ENCODE measurements around the gene TMEM231. TPM values are rescaled to one million over a fixed set of nuclear protein-coding genes. Genes with fewer than 3 reads are reported as not detected.

TMEM231 gene
- total and polyA plus RNA-seq, 9 of the 15 experiments (the other 6 are each of a cell fraction or from before 2014, with no cell fraction given) = 1.6 to 27.6 (median 9.1) TPM

DNA sequence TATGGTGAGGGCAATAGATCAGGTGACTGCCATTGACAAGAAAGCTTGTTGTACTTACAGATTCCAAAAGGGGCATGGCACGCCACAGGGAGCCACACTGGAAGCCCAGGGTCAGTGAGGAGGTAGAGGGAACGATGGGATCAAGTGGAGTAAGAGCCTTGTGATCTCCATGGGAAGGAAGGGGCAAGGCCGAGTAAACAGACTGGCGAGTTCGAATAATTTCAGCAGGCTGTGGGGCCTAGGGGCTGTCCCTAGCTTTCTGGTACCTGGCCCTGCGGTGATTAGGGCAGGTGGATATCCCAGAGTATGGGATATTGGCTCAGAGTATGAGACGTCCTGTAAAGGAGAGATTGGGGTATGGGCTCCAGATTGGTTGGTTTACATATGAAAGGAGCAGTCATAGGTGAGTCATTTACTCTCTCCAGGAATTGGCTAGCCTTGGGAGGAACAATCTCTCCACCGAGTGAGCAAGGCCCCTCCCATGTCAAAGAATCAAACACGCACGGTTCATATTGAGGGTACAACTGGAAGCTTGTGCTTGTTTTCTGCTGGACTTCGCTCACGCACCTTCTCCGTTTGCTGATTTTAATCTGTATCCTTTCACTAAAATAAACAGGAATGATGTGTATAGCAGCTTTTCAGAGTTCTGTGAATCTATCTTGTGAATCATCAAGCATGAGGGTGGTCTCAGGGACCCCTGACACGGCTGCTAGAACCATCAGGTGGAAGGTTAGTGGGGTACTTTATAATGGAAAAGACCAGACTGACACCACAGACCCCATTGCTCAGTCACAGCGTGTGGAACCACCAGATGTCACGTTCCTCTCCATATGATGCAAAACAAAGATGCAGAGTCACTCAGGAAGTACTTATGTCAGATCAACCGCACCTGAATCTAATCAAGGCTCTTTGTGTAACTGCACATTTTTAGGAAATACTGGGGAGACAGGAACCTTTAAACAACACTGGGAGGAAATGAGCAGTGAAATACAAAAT, 38.1 kb upstream of the TMEM231 start (continued):
- no peak for TF ChIP-seq POLR3A (IDR thresholded peaks at IDR 0.05; ENCODE audit: borderline replicate concordance, extremely low read depth, insufficient read depth, insufficient read length)
- no peak for TF ChIP-seq ATF1 (CRISPR knock-in tag; IDR thresholded peaks at IDR 0.05)
- peak; percentile 54; the same call in 1 of the 2 replicates for TF ChIP-seq ATF1 (tag; IDR thresholded peaks at IDR 0.05)
- TF ChIP-seq, protein P1, sequence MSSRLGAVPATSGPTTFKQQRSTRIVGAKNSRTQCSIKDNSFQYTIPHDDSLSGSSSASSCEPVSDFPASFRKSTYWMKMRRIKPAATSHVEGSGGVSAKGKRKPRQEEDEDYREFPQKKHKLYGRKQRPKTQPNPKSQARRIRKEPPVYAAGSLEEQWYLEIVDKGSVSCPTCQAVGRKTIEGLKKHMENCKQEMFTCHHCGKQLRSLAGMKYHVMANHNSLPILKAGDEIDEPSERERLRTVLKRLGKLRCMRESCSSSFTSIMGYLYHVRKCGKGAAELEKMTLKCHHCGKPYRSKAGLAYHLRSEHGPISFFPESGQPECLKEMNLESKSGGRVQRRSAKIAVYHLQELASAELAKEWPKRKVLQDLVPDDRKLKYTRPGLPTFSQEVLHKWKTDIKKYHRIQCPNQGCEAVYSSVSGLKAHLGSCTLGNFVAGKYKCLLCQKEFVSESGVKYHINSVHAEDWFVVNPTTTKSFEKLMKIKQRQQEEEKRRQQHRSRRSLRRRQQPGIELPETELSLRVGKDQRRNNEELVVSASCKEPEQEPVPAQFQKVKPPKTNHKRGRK (tag; IDR thresholded peaks at IDR 0.05) = no peak
- TF ChIP-seq ZFP1 (CRISPR knock-in tag; IDR thresholded peaks at IDR 0.05) = no peak
- TF ChIP-seq RFX7 (CRISPR knock-in tag; IDR thresholded peaks at IDR 0.05) = no peak
- TF ChIP-seq ZNF174 (CRISPR knock-in tag; IDR thresholded peaks at IDR 0.05) = no peak
- no peak; the same call in 1 of the 2 replicates for TF ChIP-seq NFRKB (IDR thresholded peaks at IDR 0.05; ENCODE audit: low read depth)
- TF ChIP-seq, protein P2, sequence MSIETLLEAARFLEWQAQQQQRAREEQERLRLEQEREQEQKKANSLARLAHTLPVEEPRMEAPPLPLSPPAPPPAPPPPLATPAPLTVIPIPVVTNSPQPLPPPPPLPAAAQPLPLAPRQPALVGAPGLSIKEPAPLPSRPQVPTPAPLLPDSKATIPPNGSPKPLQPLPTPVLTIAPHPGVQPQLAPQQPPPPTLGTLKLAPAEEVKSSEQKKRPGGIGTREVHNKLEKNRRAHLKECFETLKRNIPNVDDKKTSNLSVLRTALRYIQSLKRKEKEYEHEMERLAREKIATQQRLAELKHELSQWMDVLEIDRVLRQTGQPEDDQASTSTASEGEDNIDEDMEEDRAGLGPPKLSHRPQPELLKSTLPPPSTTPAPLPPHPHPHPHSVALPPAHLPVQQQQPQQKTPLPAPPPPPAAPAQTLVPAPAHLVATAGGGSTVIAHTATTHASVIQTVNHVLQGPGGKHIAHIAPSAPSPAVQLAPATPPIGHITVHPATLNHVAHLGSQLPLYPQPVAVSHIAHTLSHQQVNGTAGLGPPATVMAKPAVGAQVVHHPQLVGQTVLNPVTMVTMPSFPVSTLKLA (conservative IDR thresholded peaks at IDR 0.05) = peak; percentile 45 to 72
- peak; percentile 90 for TF ChIP-seq BHLHE40 (IDR thresholded peaks at IDR 0.05; ENCODE audit: low read length)
- TF ChIP-seq MAZ (CRISPR knock-in tag; conservative IDR thresholded peaks at IDR 0.05 in 1 of 2, IDR thresholded peaks at IDR 0.05 in 1 of 2) = no peak; a peak in 1 of 4 replicates
- no peak for TF ChIP-seq SAFB (IDR thresholded peaks at IDR 0.05; ENCODE audit: borderline replicate concordance, low read depth, low read length)
- no peak for TF ChIP-seq ZNF551 (CRISPR knock-in tag; IDR thresholded peaks at IDR 0.05)
- TF ChIP-seq MCM3 (IDR thresholded peaks at IDR 0.05) = no peak
- no peak for TF ChIP-seq ZNF124 (CRISPR knock-in tag; IDR thresholded peaks at IDR 0.05)
- TF ChIP-seq SMAD2 (IDR thresholded peaks at IDR 0.05; ENCODE audit: low read depth, low read length) = no peak
- TF ChIP-seq, protein P3, sequence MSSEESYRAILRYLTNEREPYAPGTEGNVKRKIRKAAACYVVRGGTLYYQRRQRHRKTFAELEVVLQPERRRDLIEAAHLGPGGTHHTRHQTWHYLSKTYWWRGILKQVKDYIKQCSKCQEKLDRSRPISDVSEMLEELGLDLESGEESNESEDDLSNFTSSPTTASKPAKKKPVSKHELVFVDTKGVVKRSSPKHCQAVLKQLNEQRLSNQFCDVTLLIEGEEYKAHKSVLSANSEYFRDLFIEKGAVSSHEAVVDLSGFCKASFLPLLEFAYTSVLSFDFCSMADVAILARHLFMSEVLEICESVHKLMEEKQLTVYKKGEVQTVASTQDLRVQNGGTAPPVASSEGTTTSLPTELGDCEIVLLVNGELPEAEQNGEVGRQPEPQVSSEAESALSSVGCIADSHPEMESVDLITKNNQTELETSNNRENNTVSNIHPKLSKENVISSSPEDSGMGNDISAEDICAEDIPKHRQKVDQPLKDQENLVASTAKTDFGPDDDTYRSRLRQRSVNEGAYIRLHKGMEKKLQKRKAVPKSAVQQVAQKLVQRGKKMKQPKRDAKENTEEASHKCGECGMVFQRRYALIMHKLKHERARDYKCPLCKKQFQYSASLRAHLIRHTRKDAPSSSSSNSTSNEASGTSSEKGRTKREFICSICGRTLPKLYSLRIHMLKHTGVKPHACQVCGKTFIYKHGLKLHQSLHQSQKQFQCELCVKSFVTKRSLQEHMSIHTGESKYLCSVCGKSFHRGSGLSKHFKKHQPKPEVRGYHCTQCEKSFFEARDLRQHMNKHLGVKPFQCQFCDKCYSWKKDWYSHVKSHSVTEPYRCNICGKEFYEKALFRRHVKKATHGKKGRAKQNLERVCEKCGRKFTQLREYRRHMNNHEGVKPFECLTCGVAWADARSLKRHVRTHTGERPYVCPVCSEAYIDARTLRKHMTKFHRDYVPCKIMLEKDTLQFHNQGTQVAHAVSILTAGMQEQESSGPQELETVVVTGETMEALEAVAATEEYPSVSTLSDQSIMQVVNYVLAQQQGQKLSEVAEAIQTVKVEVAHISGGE (CRISPR knock-in tag; IDR thresholded peaks at IDR 0.05) = peak in 1 of 3 experiments; percentile 26; a peak in 1 of 6 replicates
- TF ChIP-seq, protein P4, sequence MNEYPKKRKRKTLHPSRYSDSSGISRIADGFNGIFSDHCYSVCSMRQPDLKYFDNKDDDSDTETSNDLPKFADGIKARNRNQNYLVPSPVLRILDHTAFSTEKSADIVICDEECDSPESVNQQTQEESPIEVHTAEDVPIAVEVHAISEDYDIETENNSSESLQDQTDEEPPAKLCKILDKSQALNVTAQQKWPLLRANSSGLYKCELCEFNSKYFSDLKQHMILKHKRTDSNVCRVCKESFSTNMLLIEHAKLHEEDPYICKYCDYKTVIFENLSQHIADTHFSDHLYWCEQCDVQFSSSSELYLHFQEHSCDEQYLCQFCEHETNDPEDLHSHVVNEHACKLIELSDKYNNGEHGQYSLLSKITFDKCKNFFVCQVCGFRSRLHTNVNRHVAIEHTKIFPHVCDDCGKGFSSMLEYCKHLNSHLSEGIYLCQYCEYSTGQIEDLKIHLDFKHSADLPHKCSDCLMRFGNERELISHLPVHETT (CRISPR knock-in tag; conservative IDR thresholded peaks at IDR 0.05 in 1 of 2, IDR thresholded peaks at IDR 0.05 in 1 of 2) = no peak
